GM19395 (cell line): Measurements from ENCODE around the gene ARRDC2.
"Not testable (repeated sequence)": the region's sequence is repeated elsewhere in the genome, so short reads cannot be mapped to it uniquely, and the experiment has no call there.

Experiments
- ATAC-seq: cut with Tn5 transposase; IDR thresholded peaks from one replicate; pipeline ENCODE4 v1.9.1; 2021; ENCODE audit warnings: mild to moderate bottlenecking, moderate library complexity; ENCODE audit not compliant: unreplicated experiment

Gene ARRDC2

GRCh38 chr19:17989425-17990094 lies 18.4 kb upstream of the ARRDC2 start:
- ATAC-seq, result no peak

GRCh38 chr19:17993076-17993813 lies 14.7 kb upstream of the ARRDC2 start:
- no peak for ATAC-seq

GRCh38 chr19:17996826-17997316 lies 11.1 kb upstream of the ARRDC2 start:
- peak; percentile 59 for ATAC-seq

- ATAC-seq, result no peak
Measured at GRCh38 chr19:17997969-17998826, 9.8 kb upstream of the ARRDC2 start.

- no peak for ATAC-seq
Measured at GRCh38 chr19:17998827-17999150, 9.2 kb upstream of the ARRDC2 start.

GRCh38 chr19:17999684-18000479 lies 8.1 kb upstream of the ARRDC2 start:
- ATAC-seq, result no peak

GRCh38 chr19:18000480-18000914 lies 7.5 kb upstream of the ARRDC2 start:
- no peak for ATAC-seq

GRCh38 chr19:18000915-18001776 lies 6.8 kb upstream of the ARRDC2 start:
- ATAC-seq, result peak; percentile 58

- no peak for ATAC-seq
Measured at GRCh38 chr19:18001777-18002345, 6.1 kb upstream of the ARRDC2 start.

GRCh38 chr19:18002347-18002850 lies 5.6 kb upstream of the ARRDC2 start:
- no peak for ATAC-seq

- ATAC-seq, result not testable (repeated sequence)
Measured at GRCh38 chr19:18005750-18006149, 2.2 kb upstream of the ARRDC2 start.

GRCh38 chr19:18007044-18007916 lies 690 bp upstream of the ARRDC2 start:
- peak; percentile 62 for ATAC-seq

- ATAC-seq, result no peak
Measured at GRCh38 chr19:18008814-18009213, 844 bp downstream of the ARRDC2 start.

- ATAC-seq, result no peak
Measured at GRCh38 chr19:18009412-18010066, 1.6 kb downstream of the ARRDC2 start.

- no peak for ATAC-seq
Measured at GRCh38 chr19:18010149-18010548, 2.2 kb downstream of the ARRDC2 start.

- no peak for ATAC-seq
Measured at GRCh38 chr19:18013210-18014111, 5.5 kb downstream of the ARRDC2 start.

GRCh38 chr19:18014197-18014596 lies 6.2 kb downstream of the ARRDC2 start:
- ATAC-seq, result no peak
